EH (cell line): ENCODE measurements around the gene STRBP.
A peak's percentile ranks its signal among the peaks of the same experiment; 100 is the strongest.
"Not testable (repeated sequence)": the region's sequence is repeated elsewhere in the genome, so short reads cannot be mapped to it uniquely, and the experiment has no call there.

Experiments used
- DNase-seq: peaks from one replicate; pipeline ENCODE4 v3.0.0-alpha.2; 2015; ENCODE audit warnings: low read depth

The STRBP gene

GRCh38 chr9:123268465-123269259 is at the start of gene STRBP:
Gene STRBP, minus strand, starts transcription at chr9:123268586. Its CDS starts 84,452 bp downstream, at chr9:123184134.
- DNase-seq = peak; percentile 79

DNA sequence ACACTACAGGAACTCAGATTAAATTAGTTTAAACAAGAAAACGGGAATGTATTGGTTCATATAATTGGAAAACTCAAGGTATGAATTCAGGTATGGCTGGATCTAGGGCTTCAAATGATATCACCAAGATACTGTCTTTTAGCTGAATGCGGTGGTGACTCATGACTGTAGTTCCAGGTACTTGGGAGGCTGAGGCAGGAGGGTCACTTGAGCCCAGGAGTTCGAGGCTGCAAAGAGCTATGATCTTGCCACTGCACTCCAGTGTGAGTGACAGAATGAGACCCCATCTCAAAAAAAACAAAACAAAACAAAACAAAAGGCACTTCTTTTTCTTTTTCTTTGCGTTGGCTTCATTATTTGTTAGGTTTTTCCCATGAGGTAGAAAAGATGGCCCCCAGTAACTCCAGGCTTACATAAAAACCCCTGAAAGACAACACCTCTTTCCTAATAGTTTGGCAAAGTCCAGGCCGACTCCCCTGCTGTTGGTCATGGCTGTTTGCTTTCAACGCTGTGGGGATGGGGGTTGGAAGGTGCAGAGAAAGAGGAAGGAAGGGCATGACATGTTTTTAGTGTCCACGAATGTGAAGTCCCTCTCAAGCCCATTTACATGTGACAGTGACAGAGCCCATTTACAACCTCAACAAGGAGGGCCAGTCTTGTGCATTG is 47.8 kb upstream of the STRBP start:
- no peak for DNase-seq

DNA sequence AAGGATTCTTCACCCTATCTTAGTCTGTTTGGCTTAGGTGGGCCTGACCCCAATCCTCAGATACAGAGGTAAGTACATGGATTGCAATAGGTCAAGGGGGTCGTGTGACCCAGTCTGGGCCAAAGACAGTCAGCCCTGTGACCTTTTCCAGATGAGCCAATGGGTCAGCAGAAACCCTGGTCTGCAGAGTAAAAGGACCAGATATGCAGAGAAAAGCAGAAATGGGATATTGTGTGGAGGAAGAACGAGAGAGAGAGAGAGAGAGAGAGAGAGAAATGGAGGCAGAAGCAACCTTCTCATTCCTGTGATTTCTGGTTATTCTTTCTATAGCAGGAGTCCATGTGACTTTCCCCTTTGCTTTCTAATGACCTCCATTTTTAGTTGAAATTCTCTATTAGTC is 47.2 kb upstream of the STRBP start:
- no peak for DNase-seq

GRCh38 chr9:123314617-123315016 is 46.2 kb upstream of the STRBP start:
- DNase-seq = no peak

DNA sequence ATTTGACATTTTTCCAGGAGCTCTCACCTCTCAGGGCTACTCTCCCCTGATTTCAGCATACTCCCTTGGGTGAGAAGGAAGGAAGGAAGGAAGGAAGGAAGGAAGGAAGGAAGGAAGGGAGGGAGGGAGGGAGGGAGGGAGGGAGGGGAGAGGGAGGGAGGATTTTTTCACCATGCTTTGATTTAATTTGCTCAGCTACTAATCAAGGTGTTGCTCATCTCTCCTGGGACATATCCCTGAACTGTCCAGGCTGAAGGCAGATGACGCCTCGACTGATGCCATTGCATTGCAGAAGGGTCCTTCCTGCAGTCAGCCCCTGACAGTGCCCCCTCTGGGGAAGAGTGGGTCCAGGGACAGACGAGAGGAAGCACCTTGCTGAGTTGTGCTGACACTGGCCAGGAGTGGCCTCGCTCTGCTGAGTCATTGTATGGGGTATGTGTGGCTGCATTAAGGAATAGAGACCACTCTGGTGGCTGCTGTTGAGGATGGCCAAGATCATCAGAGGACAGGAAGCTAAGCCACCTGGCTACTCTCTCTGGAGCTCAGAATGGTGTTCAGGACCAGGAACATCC is 44.0 kb upstream of the STRBP start:
- DNase-seq = no peak

- DNase-seq = no peak
Observed at GRCh38 chr9:123311250-123311752, 42.9 kb upstream of the STRBP start.

DNA sequence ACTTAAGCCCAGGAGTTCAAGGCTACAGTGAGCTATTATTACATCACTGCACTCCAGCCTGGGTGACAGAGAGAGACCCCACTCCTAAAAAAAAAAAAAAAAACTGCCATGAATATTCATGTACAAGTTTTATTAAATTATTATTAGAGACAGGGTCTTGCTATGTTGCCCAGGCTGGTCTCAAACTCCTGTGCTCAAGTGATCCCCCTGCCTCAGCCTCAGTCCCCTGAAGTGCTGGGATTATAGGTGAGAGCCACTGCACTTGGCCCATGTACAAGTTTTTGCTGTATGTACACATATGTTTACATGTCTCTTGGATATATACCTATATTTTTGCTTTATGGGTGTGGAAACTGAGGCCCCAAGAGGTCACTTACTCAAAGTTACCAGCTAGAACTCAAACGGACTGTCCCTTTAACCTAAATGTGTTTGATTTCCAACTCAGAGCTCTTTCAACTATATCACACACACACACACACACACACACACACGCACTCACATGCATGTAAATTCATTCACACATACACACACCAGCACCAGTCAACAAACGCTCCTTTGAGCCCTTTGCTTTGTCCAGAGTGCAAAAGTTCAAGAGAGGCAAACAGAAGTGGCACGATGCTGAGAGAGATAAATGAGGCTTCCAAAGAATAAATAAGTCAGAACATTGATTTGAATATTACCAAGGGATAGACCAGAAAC is 42.3 kb upstream of the STRBP start:
- no peak for DNase-seq

- DNase-seq = no peak
Observed at GRCh38 chr9:123309611-123310010, 41.2 kb upstream of the STRBP start.

DNA sequence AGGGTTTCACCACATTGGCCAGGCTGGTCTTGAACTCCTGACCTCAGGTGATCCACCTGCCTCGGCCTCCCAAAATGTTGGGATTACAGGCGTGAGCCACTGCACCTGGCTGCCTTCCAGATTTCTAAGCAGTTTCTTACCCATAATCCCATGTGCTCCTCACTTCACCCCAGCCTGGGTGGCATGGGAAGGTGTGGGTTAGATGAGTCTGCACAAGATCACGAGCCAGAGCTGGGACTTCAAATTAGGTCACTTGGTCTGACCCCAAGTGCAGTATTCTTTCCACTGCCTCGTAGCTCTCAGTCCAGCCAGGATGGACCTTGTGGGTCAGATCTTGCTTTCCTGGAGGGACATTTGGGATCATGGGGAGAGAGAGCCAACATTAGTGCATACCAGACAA is 37.5 kb upstream of the STRBP start:
- DNase-seq = no peak

DNA sequence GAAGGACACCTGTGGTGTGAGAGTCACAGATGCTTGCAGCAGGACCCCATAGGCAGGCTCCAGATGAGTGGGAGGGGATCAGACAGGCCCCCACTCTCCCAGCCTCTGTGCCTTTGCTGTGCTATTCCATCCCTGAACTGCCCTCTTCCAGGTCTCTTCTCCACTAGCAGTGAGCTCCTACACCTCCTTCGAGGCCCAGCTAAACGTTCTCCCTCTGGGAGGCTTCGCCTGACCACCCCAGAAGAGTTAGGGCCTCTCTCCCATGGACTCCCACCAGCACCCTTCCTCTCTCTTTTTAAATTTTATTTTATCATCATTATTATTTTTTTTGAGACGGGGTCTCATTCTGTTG is 35.9 kb upstream of the STRBP start:
- no peak for DNase-seq

- no peak for DNase-seq
Observed at GRCh38 chr9:123302348-123303214, 34.2 kb upstream of the STRBP start.

- DNase-seq = not testable (repeated sequence)
Observed at GRCh38 chr9:123301936-123302335, 33.5 kb upstream of the STRBP start.

- DNase-seq = no peak
Observed at GRCh38 chr9:123300554-123300953, 32.2 kb upstream of the STRBP start.

DNA sequence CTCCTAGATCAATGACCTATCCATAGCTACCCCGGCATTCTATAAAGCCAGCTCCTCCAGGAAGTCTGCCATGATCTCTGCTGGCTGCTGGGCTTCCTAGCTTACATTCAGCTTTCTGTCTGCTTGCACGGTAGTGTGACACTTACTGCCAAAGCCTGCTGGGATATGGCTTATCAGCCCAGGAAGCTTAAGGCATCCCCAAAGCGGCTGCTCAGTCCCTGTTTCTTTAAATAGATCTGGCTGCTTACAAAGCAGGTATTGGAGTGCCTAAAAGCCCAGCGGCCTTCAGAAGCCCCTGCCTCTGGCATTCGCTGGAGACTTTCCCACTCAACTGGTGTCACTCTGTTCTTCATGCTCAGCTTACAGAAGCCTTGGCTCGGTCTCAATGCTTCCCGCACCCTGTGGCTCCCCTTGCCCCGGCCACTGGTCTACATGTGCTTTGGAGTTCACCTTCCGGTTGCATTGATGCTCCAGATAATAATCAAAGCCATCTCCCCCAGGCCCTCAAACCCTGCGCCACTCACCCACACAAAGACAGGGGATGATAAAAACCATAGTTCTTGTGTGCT is 31.3 kb upstream of the STRBP start:
- no peak for DNase-seq

GRCh38 chr9:123296174-123296573 is 27.8 kb upstream of the STRBP start:
- DNase-seq = no peak

DNA sequence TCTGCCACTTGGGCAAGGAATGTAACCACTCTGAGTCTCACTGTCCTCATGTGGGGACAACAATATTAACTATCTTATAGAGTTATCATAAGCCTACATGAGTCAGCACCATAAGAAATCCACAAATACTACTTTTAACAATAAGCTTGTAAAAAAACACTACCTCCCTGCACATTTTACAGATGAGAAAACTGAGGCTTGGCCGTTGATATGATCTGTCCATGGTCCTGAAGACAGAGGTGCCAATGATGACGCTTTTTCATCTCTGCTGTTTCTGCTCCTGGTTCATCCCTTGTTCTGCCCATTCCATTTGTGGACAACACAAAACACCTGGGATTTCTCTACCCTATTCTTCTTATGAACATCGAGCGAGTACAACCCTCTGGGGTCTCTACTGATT is 23.4 kb upstream of the STRBP start:
- DNase-seq = no peak

- no peak for DNase-seq
Observed at GRCh38 chr9:123290764-123291163, 22.4 kb upstream of the STRBP start.

DNA sequence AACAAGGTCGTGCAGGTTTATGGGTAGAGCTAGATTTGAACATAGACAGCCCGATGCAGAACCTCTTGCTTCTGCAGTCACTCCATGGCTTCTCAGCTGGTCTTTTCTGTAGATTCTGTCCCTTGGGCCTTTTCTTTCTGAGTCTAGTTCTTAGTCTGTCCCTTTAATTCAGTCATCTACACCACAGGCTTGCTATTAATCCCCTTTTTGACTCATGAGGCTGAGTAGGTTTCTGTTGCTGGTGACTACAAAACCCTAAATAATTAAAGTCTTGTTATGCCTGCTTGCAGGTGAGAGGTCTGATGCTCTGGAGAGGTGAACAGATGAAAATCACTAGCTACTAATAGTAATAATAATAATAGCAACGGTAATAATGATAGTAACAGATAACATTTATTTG is 19.3 kb upstream of the STRBP start:
- no peak for DNase-seq

DNA sequence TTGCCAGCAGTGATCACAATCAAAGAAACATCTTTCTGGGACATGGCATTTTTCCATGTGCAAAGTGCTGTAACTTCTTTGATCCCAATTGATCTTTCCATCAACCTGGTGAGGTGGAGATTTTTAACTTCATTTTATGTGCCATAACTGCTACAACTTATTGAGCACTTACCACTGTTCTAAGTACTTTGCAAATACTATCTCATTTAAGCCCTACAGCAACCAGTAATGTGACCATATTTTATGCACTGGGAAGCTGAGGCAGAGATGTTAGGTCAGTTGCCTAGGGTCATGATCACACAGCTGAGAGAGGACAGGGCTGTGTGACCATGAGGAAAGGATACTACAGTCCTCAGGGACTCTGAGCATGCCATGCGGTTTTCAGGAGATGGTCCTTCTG is 17.9 kb upstream of the STRBP start:
- DNase-seq = no peak

DNA sequence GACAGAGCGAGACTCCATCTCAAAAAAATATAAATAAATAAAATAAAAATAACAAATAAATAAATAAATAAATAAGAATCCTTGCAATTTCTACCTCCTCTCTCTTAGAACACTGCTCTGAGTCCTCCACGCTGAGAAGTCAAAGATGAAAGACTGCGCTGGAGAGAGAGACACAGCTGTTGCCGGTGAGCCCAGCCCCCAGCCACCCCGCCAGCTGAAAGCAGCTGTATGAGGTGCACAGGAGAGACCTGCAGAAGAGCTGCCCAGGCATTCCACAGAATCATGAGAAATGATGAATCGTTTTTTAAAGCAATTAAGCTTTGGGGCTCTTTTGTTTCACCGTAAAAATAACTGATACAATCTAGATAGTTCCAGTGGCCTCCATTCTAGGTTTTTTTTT is 16.3 kb upstream of the STRBP start:
- no peak for DNase-seq

- no peak for DNase-seq
Observed at GRCh38 chr9:123283455-123283854, 15.1 kb upstream of the STRBP start.
